Right lobe of liver (tissue), 6 donors: ENCODE data around the gene GRIA1. TPM values are rescaled to one million over a fixed set of nuclear protein-coding genes. Genes with fewer than 3 reads are reported as not detected.

Source experiments
- ATAC-seq, 4 donors: fragments of 200-7000 bp; cut with Tn5 transposase; one replicate each; pipeline ENCODE4 v1.9.1; 2020; ENCODE audit warnings: mild to moderate bottlenecking in 4 of 4, moderate library complexity in 4 of 4
- DNase-seq, 3 donors: peaks; one replicate each; pipeline ENCODE4 v3.0.0-alpha.2; 2020
- H3K27ac ChIP-seq, 3 donors: fragments of 200-600 bp; one replicate each; pipeline ENCODE4 v1.8.0; 2022
- H3K27me3 ChIP-seq, 2 donors: fragments of 200-600 bp; one replicate each; pipeline ENCODE4 v1.8.0; 2022
- H3K36me3 ChIP-seq, 4 donors: fragments of 200-600 bp; sonication (generic) in 1 of 4; one replicate each; pipeline versions ENCODE4 v1.5.1 to v1.8.0; 2017 to 2022; ENCODE audit warnings: control low read depth in 1 of 4
- H3K4me1 ChIP-seq, 4 donors: fragments of 200-600 bp; sonication (generic) in 1 of 4; one replicate each; pipeline versions ENCODE4 v1.5.1 to v1.8.0; 2017 to 2022; ENCODE audit warnings: control low read depth in 1 of 4
- H3K4me3 ChIP-seq, 3 donors: fragments of 200-600 bp; one replicate each; pipeline ENCODE4 v1.8.0; 2022
- H3K9me3 ChIP-seq, 4 donors: fragments of 200-600 bp; sonication (generic) in 1 of 4; one replicate each; pipeline versions ENCODE4 v1.5.1 to v1.8.0; 2017 to 2022; ENCODE audit warnings: control low read depth in 1 of 4
- POLR2A ChIP-seq: fragments of 450-650 bp; IDR thresholded peaks from one replicate; pipeline ENCODE4 v1.6.1; 2017; ENCODE audit warnings: antibody characterized with exemption, mild to moderate bottlenecking
- WGBS: methylation state at CpG from one replicate; pipeline ENCODE4 v1.1.6; 2018; ENCODE audit warnings: low coverage, low lambda C conversion rate; ENCODE audit not compliant: insufficient coverage; ENCODE audit errors: missing lambda C conversion rate; 5-methylcytosine and 5-hydroxymethylcytosine counted together
- intact Hi-C, 2 donors: fragments of 100-400 bp; cut with DNase I; formaldehyde crosslinking; loops; one replicate each; pipeline versions ENCODE4 v1.11.2 to v1.14.1; 2022
- total RNA-seq, 6 experiments: library from RNA; depleted of rRNA in 2 of 6; stranded (reverse); fragments of >200 nt in 2 of 6; fragmentation: NEBNext Ultra II Directional in 3 of 6; extraction: Animal tissue kit (Norgen Biotek cat#: 25700) in 3 of 6; gene quantifications; one replicate each; pipeline versions ENCODE4 v1.1.0 to v1.2.4, GENCODE V29; 2016 to 2023
- TF ChIP-seq, protein P1 (sequence below), 4 donors: fragments of 200-600 bp in 3 of 4; fragments of 450-650 bp in 1 of 4; IDR thresholded peaks; one replicate each; pipeline versions ENCODE4 v1.5.1 to v1.8.0; 2016 to 2022; ENCODE audit warnings: antibody characterized with exemption in 4 of 4, mild to moderate bottlenecking in 2 of 4
- donor health status: DM: no; HTN: yes; CAD: no.
- donor health status: DM: no; HTN: no; CAD: no.
- donor health status: DM: no; HTN: no; CAD: no.
- donor health status: DM: no; HTN: yes; CAD: no.
- donor health status: DM: no; HTN: yes; CAD: no.

GRIA1 gene
- total RNA-seq, 6 experiments from 2014 or later = not detected

DNA sequence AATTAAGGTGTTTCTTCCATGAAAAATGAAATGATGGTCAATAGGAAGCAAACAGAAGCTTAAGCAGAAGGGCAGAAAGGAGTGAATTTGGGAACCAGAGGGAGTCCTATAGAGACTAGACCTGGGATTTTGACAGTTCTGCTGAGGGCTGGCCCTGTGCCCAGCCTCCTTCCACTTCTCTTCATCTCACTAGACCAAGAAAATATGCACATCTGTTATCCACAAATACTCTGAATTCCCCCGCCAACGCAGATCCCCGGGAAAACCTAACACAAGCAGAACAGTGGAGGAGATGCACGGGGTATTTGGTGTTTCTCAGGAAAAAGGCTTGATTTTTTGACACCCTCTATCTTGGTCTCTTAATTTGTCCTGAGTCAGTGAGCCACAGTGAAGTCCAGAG lies 22.7 kb downstream of the GRIA1 start:
- intact Hi-C loops = no loop called here

DNA sequence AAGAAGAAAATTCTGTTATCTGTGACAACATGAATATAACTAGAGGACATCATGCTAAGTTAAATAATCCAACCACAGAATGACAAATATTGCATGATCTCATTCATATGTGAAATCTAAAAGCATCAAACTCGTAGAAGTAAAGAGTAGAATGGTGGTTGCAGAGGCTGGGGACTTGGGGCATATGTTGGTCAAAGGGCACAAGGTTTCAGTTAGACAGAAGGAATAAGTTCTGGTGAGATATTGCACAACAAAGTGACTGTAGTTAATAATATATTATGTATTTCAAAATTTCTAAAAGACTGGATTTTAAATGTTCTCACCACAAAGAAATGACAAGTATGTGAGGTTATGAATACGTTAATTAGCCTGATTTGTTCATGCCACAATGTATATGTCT lies 24.8 kb downstream of the GRIA1 start:
- WGBS = 38% methylated on average over 2 of the region's 2 CpGs
- no peaks in the 10 kb centered on the region for H3K27me3 ChIP-seq
- H3K36me3 ChIP-seq = no peaks in the 10 kb centered on the region
- H3K4me3 ChIP-seq = no peak overlapping the region
- no peak for TF ChIP-seq POLR2A
- TF ChIP-seq, protein P1, sequence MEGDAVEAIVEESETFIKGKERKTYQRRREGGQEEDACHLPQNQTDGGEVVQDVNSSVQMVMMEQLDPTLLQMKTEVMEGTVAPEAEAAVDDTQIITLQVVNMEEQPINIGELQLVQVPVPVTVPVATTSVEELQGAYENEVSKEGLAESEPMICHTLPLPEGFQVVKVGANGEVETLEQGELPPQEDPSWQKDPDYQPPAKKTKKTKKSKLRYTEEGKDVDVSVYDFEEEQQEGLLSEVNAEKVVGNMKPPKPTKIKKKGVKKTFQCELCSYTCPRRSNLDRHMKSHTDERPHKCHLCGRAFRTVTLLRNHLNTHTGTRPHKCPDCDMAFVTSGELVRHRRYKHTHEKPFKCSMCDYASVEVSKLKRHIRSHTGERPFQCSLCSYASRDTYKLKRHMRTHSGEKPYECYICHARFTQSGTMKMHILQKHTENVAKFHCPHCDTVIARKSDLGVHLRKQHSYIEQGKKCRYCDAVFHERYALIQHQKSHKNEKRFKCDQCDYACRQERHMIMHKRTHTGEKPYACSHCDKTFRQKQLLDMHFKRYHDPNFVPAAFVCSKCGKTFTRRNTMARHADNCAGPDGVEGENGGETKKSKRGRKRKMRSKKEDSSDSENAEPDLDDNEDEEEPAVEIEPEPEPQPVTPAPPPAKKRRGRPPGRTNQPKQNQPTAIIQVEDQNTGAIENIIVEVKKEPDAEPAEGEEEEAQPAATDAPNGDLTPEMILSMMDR (IDR thresholded peaks at IDR 0.05) = no peak
- peaks cover 0 to 3% (median 0%) of the 10 kb centered on the region in 4 donors for H3K9me3 ChIP-seq
- intact Hi-C loops = no loop called here
- no peaks in the 10 kb centered on the region for H3K4me1 ChIP-seq
- ATAC-seq = no peak
- no peak for DNase-seq
- no peak overlapping the region for H3K27ac ChIP-seq

More for the DNA sequence above, 22.7 kb downstream of the GRIA1 start:
- no peak overlapping the region for H3K4me3 ChIP-seq
- no peak overlapping the region for H3K27ac ChIP-seq
- no peaks in the 10 kb centered on the region for H3K36me3 ChIP-seq
- ATAC-seq (no peak), DNase-seq (no peak)
- H3K27me3 ChIP-seq = no peaks in the 10 kb centered on the region
- no CpG with 5 or more reads among the region's 4 CpGs for WGBS
- H3K9me3 ChIP-seq = peaks cover 0 to 3% (median 0%) of the 10 kb centered on the region in 4 donors
- H3K4me1 ChIP-seq = no peaks in the 10 kb centered on the region
- no peak for TF ChIP-seq POLR2A
- TF ChIP-seq, protein P1 (IDR thresholded peaks at IDR 0.05) = no peak

DNA sequence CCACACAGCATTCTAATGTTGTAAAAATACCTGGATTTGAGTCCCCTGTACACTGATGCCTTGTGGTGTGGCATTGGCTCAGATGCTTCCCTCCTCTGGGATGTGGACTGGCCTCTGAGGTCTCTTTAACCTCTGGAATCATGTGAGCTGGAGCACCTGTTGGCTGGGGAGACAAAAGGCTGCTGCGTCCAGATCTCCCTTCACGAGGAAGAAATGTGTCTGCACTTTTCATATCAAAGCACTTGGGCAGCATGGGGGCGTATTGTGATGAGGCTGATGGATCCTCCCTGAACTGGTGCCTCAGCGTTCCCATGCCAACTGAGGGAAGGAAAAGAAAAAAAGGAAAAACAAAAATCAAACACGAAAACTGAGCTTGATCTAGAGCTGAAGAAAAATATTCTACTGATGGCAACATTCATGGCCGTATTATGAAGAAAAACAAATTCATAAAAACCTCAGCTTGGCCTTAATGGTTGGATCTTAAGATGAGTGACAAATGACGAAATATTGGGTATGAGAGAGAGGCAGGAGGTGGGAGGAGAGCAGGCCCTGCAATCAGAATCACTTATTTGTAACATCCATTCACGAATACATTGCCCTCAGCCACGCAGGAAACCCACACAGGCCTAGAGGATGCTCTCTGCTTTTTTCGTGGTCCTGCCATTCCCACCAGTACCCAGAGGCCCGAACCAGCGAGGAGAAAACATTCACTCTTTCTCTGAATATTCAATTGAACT lies 26.2 kb downstream of the GRIA1 start:
- no peak overlapping the region for H3K4me3 ChIP-seq
- DNase-seq (no peak), ATAC-seq (no peak)
- TF ChIP-seq, protein P1 (IDR thresholded peaks at IDR 0.05) = no peak
- TF ChIP-seq POLR2A = no peak
- no peaks in the 10 kb centered on the region for H3K4me1 ChIP-seq
- 67% methylated on average over 12 of the region's 12 CpGs for WGBS
- H3K27me3 ChIP-seq = no peaks in the 10 kb centered on the region
- no peak overlapping the region for H3K27ac ChIP-seq
- intact Hi-C loops = no loop called here
- H3K36me3 ChIP-seq = no peaks in the 10 kb centered on the region
- peaks cover 0 to 3% (median 0%) of the 10 kb centered on the region in 4 donors for H3K9me3 ChIP-seq

DNA sequence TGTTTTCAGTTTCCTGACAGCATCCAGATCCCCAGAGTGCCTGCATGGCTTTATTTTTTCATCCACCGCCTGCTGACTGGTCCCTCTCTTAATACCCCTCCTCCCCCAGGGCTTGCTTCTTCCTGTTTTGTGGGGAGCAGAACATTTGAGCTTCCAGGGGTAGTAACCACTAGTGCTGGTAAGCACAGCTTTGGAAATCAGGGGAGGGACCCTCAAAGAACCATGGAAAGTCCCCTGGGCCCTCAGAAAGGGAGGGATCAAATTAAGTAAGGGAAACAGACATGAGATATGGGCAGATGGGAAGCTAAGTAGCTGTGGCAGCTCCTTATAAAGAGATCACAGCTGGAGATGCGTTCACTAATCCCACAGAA lies 26.8 kb downstream of the GRIA1 start:
- no peaks in the 10 kb centered on the region for H3K4me1 ChIP-seq
- peaks cover 0 to 3% (median 0%) of the 10 kb centered on the region in 4 donors for H3K9me3 ChIP-seq
- no peak for DNase-seq
- no peak for ATAC-seq
- no peak overlapping the region for H3K4me3 ChIP-seq
- TF ChIP-seq, protein P1 (IDR thresholded peaks at IDR 0.05) = no peak
- TF ChIP-seq POLR2A = no peak
- H3K27ac ChIP-seq = no peak overlapping the region
- 62% methylated on average over 2 of the region's 2 CpGs for WGBS
- no peaks in the 10 kb centered on the region for H3K36me3 ChIP-seq
- intact Hi-C loops = no loop called here
- H3K27me3 ChIP-seq = no peaks in the 10 kb centered on the region
